ENCODE data around the gene GATA3.

Gene GATA3

GRCh38 chr10:8048281-8049008 is 6.0 kb upstream of the GATA3 start:
- TF ChIP-seq CTCF (IDR thresholded peaks at IDR 0.05; ENCODE audit: low read length) (no peak), EZH2phosphoT487 (IDR thresholded peaks at IDR 0.05; ENCODE audit: low read length) (no peak), EZH2 (optimal IDR thresholded peaks at IDR 0.05; ENCODE audit: low read depth, low read length) (no peak)
- Histone ChIP-seq H3K4me2 (ENCODE audit: low read depth, low read length) (0 out of 2 replicates have a peak overlapping the region, but pooled peaks have one; percentile 34), H3K4me1 (ENCODE audit: low read length) (no peaks in the 10 kb centered on the region), H3F3A (ENCODE audit: insufficient read depth, low read length) (no peaks in the 10 kb centered on the region), H2AFZ (ENCODE audit: low read length) (no peak overlapping the region), H3K4me3 (ENCODE audit: low read length) (no peak overlapping the region), H3K36me3 (replicated peaks; ENCODE audit: insufficient read depth, low read length) (no peaks in the 10 kb centered on the region), H3K9ac (ENCODE audit: low read length) (no peak overlapping the region), H3K27me3 (replicated peaks; ENCODE audit: insufficient read depth, low read length) (peaks cover 40% of the 10 kb centered on the region), H3K27ac (ENCODE audit: low read length) (no peak overlapping the region), H3K79me2 (ENCODE audit: low read length) (no peaks in the 10 kb centered on the region), H4K20me1 (ENCODE audit: insufficient read depth, low read length) (no peaks in the 10 kb centered on the region), H3K9me2 (replicated peaks; ENCODE audit: insufficient read depth, low read length) (no peaks in the 10 kb centered on the region), H3K9me3 (replicated peaks; ENCODE audit: insufficient read depth, low read length) (no peaks in the 10 kb centered on the region)
- no peak for DNase-seq

- H3K9me2 ChIP-seq (replicated peaks; ENCODE audit: insufficient read depth, low read length) = no peaks in the 10 kb centered on the region
- no peak overlapping the region for H2AFZ ChIP-seq (ENCODE audit: low read length)
- no peaks in the 10 kb centered on the region for H3F3A ChIP-seq (ENCODE audit: insufficient read depth, low read length)
- H3K4me1 ChIP-seq (ENCODE audit: low read length) = no peaks in the 10 kb centered on the region
- H3K36me3 ChIP-seq (replicated peaks; ENCODE audit: insufficient read depth, low read length) = no peaks in the 10 kb centered on the region
- H3K9me3 ChIP-seq (replicated peaks; ENCODE audit: insufficient read depth, low read length) = no peaks in the 10 kb centered on the region
- H3K27ac ChIP-seq (ENCODE audit: low read length) = no peak overlapping the region
- H3K79me2 ChIP-seq (ENCODE audit: low read length) = no peaks in the 10 kb centered on the region
- no peak overlapping the region for H3K4me3 ChIP-seq (ENCODE audit: low read length)
- TF ChIP-seq EZH2phosphoT487 (IDR thresholded peaks at IDR 0.05; ENCODE audit: low read length) = no peak
- TF ChIP-seq CTCF (IDR thresholded peaks at IDR 0.05; ENCODE audit: low read length) = no peak
- no peak for TF ChIP-seq EZH2 (optimal IDR thresholded peaks at IDR 0.05; ENCODE audit: low read depth, low read length)
- 0 out of 2 replicates have a peak overlapping the region, but pooled peaks have one; percentile 34 for H3K4me2 ChIP-seq (ENCODE audit: low read depth, low read length)
- peaks cover 40% of the 10 kb centered on the region for H3K27me3 ChIP-seq (replicated peaks; ENCODE audit: insufficient read depth, low read length)
- H4K20me1 ChIP-seq (ENCODE audit: insufficient read depth, low read length) = no peaks in the 10 kb centered on the region
- no peak overlapping the region for H3K9ac ChIP-seq (ENCODE audit: low read length)
- DNase-seq = no peak
Observed at GRCh38 chr10:8049045-8049864, 5.2 kb upstream of the GATA3 start.

GRCh38 chr10:8049865-8050555 is 4.5 kb upstream of the GATA3 start:
- Histone ChIP-seq H3K4me1 (ENCODE audit: low read length) (no peaks in the 10 kb centered on the region), H3K79me2 (ENCODE audit: low read length) (no peaks in the 10 kb centered on the region), H3K27me3 (replicated peaks; ENCODE audit: insufficient read depth, low read length) (peaks cover 40% of the 10 kb centered on the region), H4K20me1 (ENCODE audit: insufficient read depth, low read length) (no peaks in the 10 kb centered on the region), H3K4me3 (ENCODE audit: low read length) (no peak overlapping the region), H3K36me3 (replicated peaks; ENCODE audit: insufficient read depth, low read length) (no peaks in the 10 kb centered on the region), H3K9me2 (replicated peaks; ENCODE audit: insufficient read depth, low read length) (no peaks in the 10 kb centered on the region), H3F3A (ENCODE audit: insufficient read depth, low read length) (no peaks in the 10 kb centered on the region), H3K9me3 (replicated peaks; ENCODE audit: insufficient read depth, low read length) (no peaks in the 10 kb centered on the region), H3K4me2 (ENCODE audit: low read depth, low read length) (no peak overlapping the region), H3K9ac (ENCODE audit: low read length) (no peak overlapping the region), H3K27ac (ENCODE audit: low read length) (no peak overlapping the region), H2AFZ (ENCODE audit: low read length) (no peak overlapping the region)
- TF ChIP-seq EZH2phosphoT487 (IDR thresholded peaks at IDR 0.05; ENCODE audit: low read length) (no peak), CTCF (IDR thresholded peaks at IDR 0.05; ENCODE audit: low read length) (no peak), EZH2 (optimal IDR thresholded peaks at IDR 0.05; ENCODE audit: low read depth, low read length) (no peak)
- no peak for DNase-seq

Data from MM.1S (cell line).